Mucosa of rectum (tissue), 2 donors: Measurements from ENCODE around the gene LACC1.

ENCODE experiments used
- H3K27ac ChIP-seq, 2 donors: one replicate each; pipeline ENCODE4 v1.7.0; 2013; ENCODE audit warnings: inconsistent platforms in 2 of 2, low read depth in 2 of 2, low read length in 2 of 2
- H3K27me3 ChIP-seq, 2 donors: one replicate each; pipeline ENCODE4 v1.7.0; 2013; ENCODE audit warnings: low read length in 2 of 2; ENCODE audit not compliant: control insufficient read depth in 2 of 2, insufficient read depth in 2 of 2
- H3K36me3 ChIP-seq, 2 donors: one replicate each; pipeline ENCODE4 v1.7.0; 2013; ENCODE audit warnings: low read length in 2 of 2; ENCODE audit not compliant: control insufficient read depth in 2 of 2, insufficient read depth in 2 of 2
- H3K4me1 ChIP-seq, 2 donors: one replicate each; pipeline ENCODE4 v1.7.0; 2013; ENCODE audit warnings: low read length in 2 of 2, mild to moderate bottlenecking in 1 of 2; ENCODE audit not compliant: control insufficient read depth in 2 of 2, insufficient read depth in 2 of 2
- H3K4me3 ChIP-seq, 2 donors: one replicate each; pipeline ENCODE4 v1.7.0; 2013; ENCODE audit warnings: low read length in 2 of 2
- H3K9ac ChIP-seq, 2 donors: one replicate each; pipeline ENCODE4 v1.7.0; 2013; ENCODE audit warnings: low read length in 2 of 2, low read depth in 1 of 2, mild to moderate bottlenecking in 1 of 2
- H3K9me3 ChIP-seq, 2 donors: one replicate each; pipeline ENCODE4 v1.7.0; 2013; ENCODE audit warnings: low read length in 2 of 2; ENCODE audit not compliant: control insufficient read depth in 2 of 2
- donor health status: healthy.
- donor health status: Normal muscosa, but diverticular disease.

The LACC1 gene

GRCh38 chr13:43915451-43915850 is 35.7 kb downstream of the LACC1 start:
- H3K27ac ChIP-seq = no peak overlapping the region
- no peaks in the 10 kb centered on the region for H3K36me3 ChIP-seq
- H3K9ac ChIP-seq = no peak overlapping the region
- H3K4me3 ChIP-seq = no peak overlapping the region
- H3K4me1 ChIP-seq = no peaks in the 10 kb centered on the region
- H3K27me3 ChIP-seq = peaks cover 0 to 3% of the 10 kb centered on the region in 2 donors
- no peaks in the 10 kb centered on the region for H3K9me3 ChIP-seq

- H3K4me1 ChIP-seq = no peaks in the 10 kb centered on the region
- H3K27me3 ChIP-seq = peaks cover 0 to 3% of the 10 kb centered on the region in 2 donors
- no peaks in the 10 kb centered on the region for H3K36me3 ChIP-seq
- no peak overlapping the region for H3K4me3 ChIP-seq
- no peaks in the 10 kb centered on the region for H3K9me3 ChIP-seq
- no peak overlapping the region for H3K9ac ChIP-seq
- no peak overlapping the region for H3K27ac ChIP-seq
Observed at GRCh38 chr13:43916828-43917227, 37.1 kb downstream of the LACC1 start.

- H3K4me3 ChIP-seq = no peak overlapping the region
- H3K27ac ChIP-seq = no peak overlapping the region
- no peaks in the 10 kb centered on the region for H3K9me3 ChIP-seq
- no peaks in the 10 kb centered on the region for H3K4me1 ChIP-seq
- H3K9ac ChIP-seq = no peak overlapping the region
- H3K27me3 ChIP-seq = peaks cover 0 to 3% of the 10 kb centered on the region in 2 donors
- H3K36me3 ChIP-seq = no peaks in the 10 kb centered on the region
Observed at GRCh38 chr13:43918636-43919035, 38.9 kb downstream of the LACC1 start.

DNA sequence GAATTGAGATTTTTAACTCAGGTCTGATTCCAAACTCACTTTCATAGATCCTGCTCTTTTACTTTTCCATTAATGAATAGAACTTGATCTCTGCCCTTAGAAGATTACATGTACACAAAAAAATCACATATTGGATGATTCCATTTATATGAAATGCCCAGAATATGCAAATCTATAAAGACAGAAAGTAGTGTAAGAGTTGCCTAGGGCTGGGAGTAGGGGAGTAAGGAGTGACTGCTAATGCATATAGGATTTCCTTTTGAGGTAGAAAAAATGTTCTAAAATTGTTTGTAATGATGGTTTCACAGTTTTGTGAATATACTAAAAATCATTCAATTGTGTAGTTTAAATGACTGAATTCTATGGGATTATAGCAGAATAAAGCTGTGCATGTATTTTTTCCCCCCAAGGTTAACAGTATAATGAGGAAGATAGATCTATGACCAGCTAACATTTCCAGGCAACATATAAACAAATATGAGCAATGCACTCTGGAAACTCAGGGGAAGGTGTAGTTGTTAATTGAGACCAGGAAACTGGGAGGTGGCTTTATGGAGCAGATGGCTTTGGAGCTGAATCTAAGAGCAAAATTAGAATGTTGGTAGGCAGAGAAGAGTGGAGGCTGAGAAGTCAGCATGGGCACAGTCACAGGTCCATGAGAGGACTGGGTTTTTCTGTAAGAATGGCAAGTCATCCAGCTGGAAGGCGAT is 41.4 kb downstream of the LACC1 start:
- Histone ChIP-seq H3K27me3 (peaks cover 0 to 3% of the 10 kb centered on the region in 2 donors), H3K9ac (no peak overlapping the region), H3K4me3 (no peak overlapping the region), H3K4me1 (no peaks in the 10 kb centered on the region), H3K27ac (no peak overlapping the region), H3K36me3 (no peaks in the 10 kb centered on the region), H3K9me3 (no peaks in the 10 kb centered on the region)

- Histone ChIP-seq H3K4me3 (no peak overlapping the region), H3K27me3 (no peaks in the 10 kb centered on the region), H3K4me1 (no peaks in the 10 kb centered on the region), H3K36me3 (no peaks in the 10 kb centered on the region), H3K9ac (no peak overlapping the region), H3K27ac (no peak overlapping the region), H3K9me3 (no peaks in the 10 kb centered on the region)
Observed at GRCh38 chr13:43924549-43925245, 45.0 kb downstream of the LACC1 start.

DNA sequence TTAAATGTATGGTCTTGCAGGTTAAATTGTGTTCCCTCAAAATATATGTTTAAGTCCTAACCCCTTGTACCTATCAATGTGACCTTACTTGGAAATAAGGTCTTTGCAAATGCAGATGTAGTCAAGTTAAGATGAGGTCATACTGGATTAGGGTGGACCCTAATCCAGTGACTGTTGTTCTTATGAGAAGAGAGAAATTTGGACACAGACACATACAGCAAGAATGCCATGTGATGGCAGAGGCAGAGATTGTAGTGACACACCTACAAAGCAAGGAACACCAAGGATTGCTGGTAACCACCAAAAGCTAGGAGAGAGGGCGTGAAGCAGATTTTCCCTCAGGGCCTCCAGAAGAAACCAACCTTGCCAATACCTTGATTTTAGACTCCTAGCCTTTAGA is 50.2 kb downstream of the LACC1 start:
- H3K9me3 ChIP-seq = no peaks in the 10 kb centered on the region
- H3K27me3 ChIP-seq = peaks cover 0 to 2% of the 10 kb centered on the region in 2 donors
- no peaks in the 10 kb centered on the region for H3K36me3 ChIP-seq
- H3K4me1 ChIP-seq = no peaks in the 10 kb centered on the region
- no peak overlapping the region for H3K4me3 ChIP-seq
- no peak overlapping the region for H3K27ac ChIP-seq
- no peak overlapping the region for H3K9ac ChIP-seq

DNA sequence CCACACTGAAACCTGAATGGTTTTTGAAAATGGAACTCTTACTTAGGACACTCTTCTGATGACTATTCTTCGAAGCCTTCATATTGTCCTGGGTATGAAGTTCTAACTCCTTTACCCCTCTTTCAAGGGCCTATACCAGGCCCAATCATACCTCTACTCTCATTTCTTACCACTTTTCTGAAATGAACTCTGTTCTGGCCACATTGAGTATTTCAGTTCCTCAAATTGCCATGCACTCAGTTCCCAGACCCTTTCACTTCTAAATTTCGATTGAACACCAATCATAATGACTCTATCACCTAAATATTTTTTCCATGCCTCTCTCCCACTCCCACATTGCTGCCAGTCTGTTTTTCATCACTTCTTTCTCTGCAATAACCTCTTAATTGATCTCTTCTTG is 53.7 kb downstream of the LACC1 start:
- H3K9ac ChIP-seq = no peak overlapping the region
- H3K36me3 ChIP-seq = no peaks in the 10 kb centered on the region
- H3K4me1 ChIP-seq = no peaks in the 10 kb centered on the region
- no peak overlapping the region for H3K27ac ChIP-seq
- H3K27me3 ChIP-seq = peaks cover 0 to 2% of the 10 kb centered on the region in 2 donors
- H3K9me3 ChIP-seq = no peaks in the 10 kb centered on the region
- H3K4me3 ChIP-seq = no peak overlapping the region

DNA sequence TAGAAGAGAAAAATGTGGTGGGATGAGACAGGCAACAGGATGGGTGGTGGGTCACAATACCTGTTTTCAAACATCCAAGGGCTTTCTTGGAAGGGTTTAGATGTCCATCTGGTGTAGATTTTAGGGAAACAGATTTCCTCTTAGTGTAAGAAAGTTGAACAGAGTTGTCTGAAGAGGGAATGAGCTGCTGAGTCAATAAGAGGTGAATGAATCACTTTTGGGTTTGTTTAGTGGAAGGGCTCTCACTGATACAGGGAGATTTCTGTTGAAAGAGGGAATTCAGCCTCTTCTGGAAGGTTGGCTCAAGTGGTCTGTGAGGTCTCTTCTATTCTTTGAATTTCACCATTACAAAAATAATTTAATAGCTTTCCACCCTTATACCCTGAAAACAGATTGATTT is 54.6 kb downstream of the LACC1 start:
- H3K4me3 ChIP-seq = no peak overlapping the region
- no peak overlapping the region for H3K27ac ChIP-seq
- H3K4me1 ChIP-seq = peaks cover 3 to 4% of the 10 kb centered on the region in 2 donors
- no peak overlapping the region for H3K9ac ChIP-seq
- no peaks in the 10 kb centered on the region for H3K9me3 ChIP-seq
- H3K36me3 ChIP-seq = no peaks in the 10 kb centered on the region
- peaks cover 0 to 2% of the 10 kb centered on the region in 2 donors for H3K27me3 ChIP-seq

DNA sequence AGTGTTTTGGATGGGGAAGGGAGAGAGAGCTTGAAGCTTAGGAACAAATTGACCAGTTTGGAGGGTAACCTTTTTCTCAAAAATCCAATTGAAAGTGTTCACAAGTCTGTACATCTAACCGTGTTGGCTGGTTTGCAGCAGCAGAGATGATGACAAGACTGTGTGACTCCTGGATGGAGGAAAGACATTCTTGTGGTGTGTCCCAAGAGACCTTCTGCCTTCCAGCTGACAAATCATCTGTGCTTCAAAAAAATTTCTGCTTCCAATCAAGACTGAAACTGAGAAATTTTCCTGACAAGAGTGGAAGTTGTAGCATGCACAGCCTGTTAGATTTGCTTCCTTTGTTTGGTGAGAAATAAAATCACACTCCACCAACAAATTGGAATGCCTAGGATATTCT is 56.2 kb downstream of the LACC1 start:
- H3K4me3 ChIP-seq = no peak overlapping the region
- H3K27ac ChIP-seq = no peak overlapping the region
- no peak overlapping the region for H3K9ac ChIP-seq
- H3K27me3 ChIP-seq = peaks cover 0 to 2% of the 10 kb centered on the region in 2 donors
- no peaks in the 10 kb centered on the region for H3K9me3 ChIP-seq
- H3K4me1 ChIP-seq = peaks cover 3 to 6% of the 10 kb centered on the region in 2 donors
- no peaks in the 10 kb centered on the region for H3K36me3 ChIP-seq

DNA sequence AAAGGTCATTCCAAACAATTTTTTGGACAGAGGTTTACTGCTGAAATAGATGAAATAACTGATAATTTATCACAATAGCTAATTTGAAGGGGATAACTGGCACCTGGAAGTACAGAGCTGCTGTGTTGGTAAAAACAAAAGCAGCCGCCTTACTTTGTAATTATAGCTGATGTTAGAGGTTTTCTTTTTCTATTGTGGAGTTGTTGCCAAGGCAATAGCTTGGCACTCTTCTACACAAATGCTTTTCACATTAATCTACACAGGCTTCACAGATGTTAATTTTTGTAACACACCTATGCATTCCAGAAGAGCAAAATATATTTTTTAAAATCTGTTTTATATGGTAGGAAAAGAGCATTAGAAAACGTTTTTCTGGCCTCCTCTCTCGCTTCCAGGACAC is 56.9 kb downstream of the LACC1 start:
- Histone ChIP-seq H3K4me1 (peaks cover 3 to 6% of the 10 kb centered on the region in 2 donors), H3K4me3 (no peak overlapping the region), H3K9ac (no peak overlapping the region), H3K9me3 (no peaks in the 10 kb centered on the region), H3K27me3 (peaks cover 0 to 2% of the 10 kb centered on the region in 2 donors), H3K36me3 (no peaks in the 10 kb centered on the region), H3K27ac (no peak overlapping the region)
